Measurements from ENCODE around the gene PVR. TPM values are rescaled to one million over a fixed set of nuclear protein-coding genes. Genes with fewer than 3 reads are reported as not detected.
"Not testable (repeated sequence)": the region's sequence is repeated elsewhere in the genome, so short reads cannot be mapped to it uniquely, and the experiment has no call there.

Gene PVR, protein sequence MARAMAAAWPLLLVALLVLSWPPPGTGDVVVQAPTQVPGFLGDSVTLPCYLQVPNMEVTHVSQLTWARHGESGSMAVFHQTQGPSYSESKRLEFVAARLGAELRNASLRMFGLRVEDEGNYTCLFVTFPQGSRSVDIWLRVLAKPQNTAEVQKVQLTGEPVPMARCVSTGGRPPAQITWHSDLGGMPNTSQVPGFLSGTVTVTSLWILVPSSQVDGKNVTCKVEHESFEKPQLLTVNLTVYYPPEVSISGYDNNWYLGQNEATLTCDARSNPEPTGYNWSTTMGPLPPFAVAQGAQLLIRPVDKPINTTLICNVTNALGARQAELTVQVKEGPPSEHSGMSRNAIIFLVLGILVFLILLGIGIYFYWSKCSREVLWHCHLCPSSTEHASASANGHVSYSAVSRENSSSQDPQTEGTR
- polyA plus RNA-seq (ENCODE audit: insufficient read length) = 24.6 TPM

- DNase-seq = peak; percentile 78
Observed at GRCh38 chr19:44643605-44644401, at the start of gene PVR. PVR (plus strand) TSS chr19:44643910; CDS start chr19:44644097, 187 bp downstream.

DNA sequence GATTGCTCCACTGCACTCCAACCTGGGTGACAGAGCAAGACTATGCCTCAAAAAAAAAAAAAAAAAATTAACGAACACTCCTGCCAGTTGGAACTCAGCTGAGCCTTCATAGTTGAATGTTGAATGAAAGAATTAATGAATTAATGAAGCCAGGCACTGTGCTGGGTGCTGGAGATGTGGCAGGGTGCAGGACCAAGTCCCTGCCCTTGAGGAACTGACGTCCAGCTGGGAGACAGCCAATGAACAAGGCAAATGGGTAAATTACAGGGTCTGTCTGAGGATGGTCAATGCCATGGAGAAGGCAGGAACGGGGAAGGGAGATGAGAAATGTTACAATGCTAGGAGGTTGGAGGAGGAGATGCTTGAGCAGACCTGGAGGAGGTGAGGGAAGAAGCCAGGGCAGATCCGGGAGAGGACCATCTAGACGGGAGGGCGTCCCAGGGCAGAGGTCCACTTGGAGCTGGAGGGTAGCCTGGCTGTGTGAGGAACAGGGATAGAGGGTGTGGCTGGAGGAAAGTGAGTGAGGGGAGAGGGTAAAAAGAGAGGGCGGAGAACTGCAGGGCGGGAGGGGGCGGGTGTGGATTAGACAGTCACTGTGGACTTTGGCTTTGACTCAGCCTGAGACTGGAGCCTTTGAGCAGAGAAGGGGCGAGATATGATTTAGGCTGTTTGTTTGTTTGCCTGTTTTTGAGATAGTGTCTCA lies 47.1 kb upstream of the PVR start:
- no peak for DNase-seq

DNA sequence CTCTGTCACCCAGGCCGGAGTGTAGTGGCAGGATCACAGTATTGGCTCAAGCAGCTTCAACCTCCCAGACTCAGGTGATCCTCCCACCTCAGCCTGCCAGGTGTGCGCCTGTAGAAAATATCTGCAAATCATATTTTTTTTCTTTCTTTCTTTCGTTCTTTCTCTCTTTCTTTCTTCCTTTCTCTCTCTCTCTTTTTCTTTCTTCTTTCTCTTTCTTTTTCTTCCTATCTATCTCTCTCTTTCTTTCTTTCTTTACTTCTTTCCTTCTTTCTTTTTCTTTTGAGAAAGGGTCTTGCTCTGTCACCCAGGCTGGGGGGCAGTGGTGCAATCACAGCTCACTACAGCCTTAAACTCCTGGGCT lies 46.6 kb upstream of the PVR start:
- no peak for DNase-seq

DNA sequence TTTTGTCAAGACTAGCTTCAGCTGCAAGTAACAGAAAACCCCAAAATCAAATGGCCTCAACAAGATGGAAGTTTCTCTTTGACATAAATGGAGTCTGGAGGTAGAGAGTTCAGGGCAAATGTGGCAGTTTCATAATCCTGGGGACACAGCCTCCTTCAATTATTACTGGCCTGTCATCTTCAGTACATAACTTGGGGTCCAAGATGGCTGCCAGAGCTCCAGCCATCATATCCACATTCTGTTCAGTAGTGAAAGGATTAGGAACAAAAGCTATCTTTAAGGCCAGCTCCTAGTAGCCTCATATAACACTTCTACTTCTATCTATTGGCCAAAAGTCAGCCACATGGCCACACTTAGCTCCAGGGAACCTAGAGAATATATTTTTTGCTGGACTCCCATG lies 45.4 kb upstream of the PVR start:
- DNase-seq = no peak

GRCh38 chr19:44598880-44599279 lies 44.8 kb upstream of the PVR start:
- no peak for DNase-seq

GRCh38 chr19:44600466-44600865 lies 43.2 kb upstream of the PVR start:
- no peak for DNase-seq

DNA sequence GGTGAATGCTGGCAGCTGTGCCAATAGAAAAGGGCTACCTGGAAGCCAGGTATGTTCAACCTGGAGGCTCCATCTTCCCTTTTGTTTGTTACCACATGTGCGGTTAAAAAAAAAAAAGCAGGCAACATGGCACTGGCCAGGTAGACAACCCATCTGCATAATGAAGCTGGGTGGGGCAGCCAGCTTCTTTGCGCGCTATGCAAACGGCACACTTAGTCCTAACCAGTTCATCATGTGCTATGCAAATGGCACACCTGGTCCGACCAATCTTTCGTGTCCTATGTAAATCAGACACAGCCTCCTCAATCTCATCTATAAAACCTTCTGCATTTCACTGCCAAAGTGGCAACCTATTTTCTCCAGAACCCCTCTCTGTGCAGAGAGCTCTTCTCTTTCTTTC lies 41.6 kb upstream of the PVR start:
- no peak for DNase-seq

DNA sequence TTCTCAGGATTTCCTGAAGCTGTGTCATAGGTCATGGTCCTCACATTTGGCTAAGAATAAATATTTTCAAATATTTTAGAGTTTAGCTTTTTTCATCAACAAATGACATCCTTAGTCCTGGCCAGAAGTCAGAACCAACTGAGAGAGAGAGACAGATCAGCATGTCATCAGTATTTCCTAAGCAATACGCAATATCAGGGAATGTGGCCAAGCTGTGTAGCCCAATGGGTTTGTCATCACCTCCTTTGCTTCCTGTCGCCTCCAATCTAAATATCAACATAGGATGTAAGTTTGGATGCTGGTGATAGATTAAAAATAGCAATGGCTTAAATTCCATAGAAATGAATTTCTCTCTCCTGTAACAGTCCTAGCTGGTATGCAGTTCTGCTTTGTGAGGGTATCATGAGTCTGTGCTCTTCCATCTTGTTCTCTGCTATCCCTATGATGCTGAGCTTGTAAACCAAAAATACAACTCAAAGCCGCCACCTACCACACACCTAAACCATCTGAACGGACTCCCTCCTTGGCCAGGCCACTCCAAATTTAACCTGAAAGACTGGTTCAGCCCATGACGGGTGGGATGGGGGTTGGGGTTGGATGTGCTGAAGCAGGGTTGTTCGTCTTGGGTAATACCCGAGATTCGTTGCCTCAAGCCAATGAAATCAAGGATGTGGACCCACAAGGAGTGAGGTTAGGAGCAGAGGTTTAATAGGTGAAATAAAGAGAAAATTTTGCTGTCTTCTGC lies 40.3 kb upstream of the PVR start:
- no peak for DNase-seq

GRCh38 chr19:44604241-44604640 lies 39.5 kb upstream of the PVR start:
- DNase-seq = no peak

- DNase-seq = no peak
Observed at GRCh38 chr19:44605547-44605946, 38.2 kb upstream of the PVR start.

GRCh38 chr19:44607049-44607448 lies 36.7 kb upstream of the PVR start:
- no peak for DNase-seq

GRCh38 chr19:44607917-44608316 lies 35.8 kb upstream of the PVR start:
- no peak for DNase-seq

GRCh38 chr19:44608391-44608821 lies 35.3 kb upstream of the PVR start:
- no peak for DNase-seq

- no peak for DNase-seq
Observed at GRCh38 chr19:44609219-44609618, 34.5 kb upstream of the PVR start.

- DNase-seq = not testable (repeated sequence)
Observed at GRCh38 chr19:44610497-44610896, 33.2 kb upstream of the PVR start.

- no peak for DNase-seq
Observed at GRCh38 chr19:44611812-44612295, 31.9 kb upstream of the PVR start.

DNA sequence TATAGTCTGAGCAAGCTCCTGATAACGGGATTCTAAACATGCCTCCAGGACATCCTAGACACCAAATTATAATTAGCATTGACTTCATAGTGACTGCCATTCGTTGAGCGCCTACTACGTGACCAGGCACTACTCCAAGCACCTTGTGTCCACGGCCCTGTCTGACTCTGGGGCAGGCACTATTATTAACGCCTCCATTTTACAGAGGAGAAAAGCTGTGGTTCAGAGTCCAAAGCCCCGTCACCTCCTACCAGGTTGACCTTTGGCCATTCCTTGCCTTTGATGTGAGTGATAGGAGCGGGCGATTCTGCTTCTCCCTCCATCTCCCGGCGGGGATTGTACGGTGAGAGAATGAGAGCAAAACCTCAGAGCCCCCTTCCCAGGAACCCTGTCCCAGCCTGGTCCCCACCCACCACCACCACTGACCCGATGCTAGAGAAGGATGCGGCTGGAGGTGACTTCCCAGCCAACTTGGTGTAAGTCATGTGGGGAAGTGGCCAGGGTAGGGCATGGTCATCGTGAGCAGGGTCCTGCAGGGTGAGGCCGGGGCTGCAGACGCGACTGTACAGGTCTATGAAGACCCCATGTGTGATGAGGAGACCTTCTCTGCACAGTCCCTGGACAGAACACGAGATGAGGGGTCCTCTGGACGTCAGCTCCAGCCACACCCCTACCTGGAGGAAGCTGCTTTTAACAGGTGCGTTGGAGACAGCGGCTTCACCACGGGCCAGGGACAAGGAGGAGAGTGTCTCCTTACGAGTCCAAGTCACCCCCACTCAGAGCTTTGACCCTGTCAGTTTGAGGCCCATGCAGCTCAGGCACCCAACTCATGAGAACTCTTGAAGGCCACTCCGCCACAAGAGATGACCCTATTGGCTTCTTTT lies 30.2 kb upstream of the PVR start, which contains the start of gene IGSF23:
Gene IGSF23, plus strand, starts transcription at position 269 of the 884 bp plus-strand sequence. Its CDS starts 83 bp downstream, at position 352.
- DNase-seq = no peak

DNA sequence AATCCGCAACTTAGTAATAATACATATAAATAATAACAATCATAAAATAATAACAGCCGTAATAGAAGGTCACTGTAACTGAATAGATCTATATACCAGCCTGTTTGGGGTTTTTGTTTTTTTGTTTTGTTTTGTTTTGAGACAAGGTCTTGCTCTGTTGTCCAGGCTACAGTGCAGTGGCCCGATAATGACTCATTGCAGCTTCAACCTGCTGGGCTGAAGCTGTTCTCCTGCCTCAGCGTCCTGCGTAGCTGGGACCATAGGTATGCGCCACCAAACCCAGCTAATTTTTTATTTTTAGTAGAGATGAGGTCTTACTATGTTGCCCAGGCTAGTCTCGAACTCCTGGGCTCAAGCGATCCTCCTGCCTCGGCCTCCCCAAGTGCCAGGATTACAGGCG lies 29.4 kb upstream of the PVR start:
- DNase-seq = no peak

GRCh38 chr19:44615863-44616247 lies 27.9 kb upstream of the PVR start:
- no peak for DNase-seq

DNA sequence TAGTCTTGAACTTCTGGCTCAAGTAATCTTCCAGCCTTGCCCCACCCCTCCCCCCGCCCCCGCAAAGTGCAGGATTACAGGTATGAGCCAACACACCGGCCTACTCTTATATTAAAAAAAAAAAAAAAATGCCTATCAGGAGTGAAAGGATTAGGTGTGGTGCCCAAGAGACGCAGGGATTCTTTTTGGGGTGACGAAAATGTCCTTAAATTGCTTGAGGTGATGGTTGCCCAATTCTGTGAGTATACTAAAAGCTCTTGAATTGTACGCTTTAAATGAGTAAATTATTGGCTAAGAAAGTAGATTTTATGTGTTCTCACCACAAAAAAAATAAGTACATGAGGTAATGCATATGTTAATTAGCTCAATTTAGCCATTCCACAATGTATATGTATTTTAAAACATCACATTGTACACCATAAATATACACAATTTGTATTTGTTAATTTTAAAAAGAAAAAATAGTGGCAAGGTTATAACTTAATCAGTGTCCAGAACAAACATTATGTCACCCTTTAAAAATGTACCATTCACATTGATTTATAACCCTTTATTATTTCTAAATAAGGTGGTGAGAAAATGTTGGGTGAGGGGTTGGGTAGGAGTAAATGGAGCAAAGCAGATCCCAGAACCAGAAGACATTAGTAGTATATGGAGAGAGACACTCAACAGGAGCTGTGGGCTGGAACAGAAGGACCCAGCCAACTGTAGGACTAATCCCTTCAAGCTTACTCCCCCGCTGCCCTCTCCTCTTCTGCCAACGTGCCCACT lies 26.4 kb upstream of the PVR start:
- no peak for DNase-seq

All from hindlimb muscle (tissue), 1 donor.